Lung (tissue), 12 donors: ENCODE data around the gene SNAI1. TPM values are rescaled to one million over a fixed set of nuclear protein-coding genes. Genes with fewer than 3 reads are reported as not detected.

Experiments used
- ATAC-seq: fragments of 200-7000 bp; cut with Tn5 transposase; one replicate; pipeline ENCODE4 v1.9.1; 2020; ENCODE audit warnings: moderate number of reproducible peaks; ENCODE audit not compliant: insufficient read depth, low FRiP score
- DNase-seq, 3 donors: peaks; one replicate each; pipeline ENCODE4 v3.0.0-alpha.2; 2013 to 2017
- H3K27ac ChIP-seq, 2 donors: one replicate each; pipeline ENCODE4 v1.5.1; 2013; ENCODE audit warnings: mild to moderate bottlenecking in 2 of 2, moderate library complexity in 2 of 2, control low read depth in 1 of 2, inconsistent platforms in 1 of 2, low read depth in 1 of 2, low read length in 1 of 2
- H3K27me3 ChIP-seq, 3 donors: one replicate each; pipeline ENCODE4 v1.5.1; 2013; ENCODE audit warnings: low read length in 2 of 3; ENCODE audit not compliant: control insufficient read depth in 3 of 3, insufficient read depth in 3 of 3
- H3K36me3 ChIP-seq, 4 donors: one replicate each; pipeline ENCODE4 v1.5.1; 2013; ENCODE audit warnings: low read length in 4 of 4, mild to moderate bottlenecking in 1 of 4, moderate library complexity in 1 of 4; ENCODE audit not compliant: control insufficient read depth in 4 of 4, insufficient read depth in 4 of 4
- H3K4me1 ChIP-seq, 5 donors: one replicate each; pipeline ENCODE4 v1.5.1; 2013; ENCODE audit warnings: low read length in 5 of 5, mild to moderate bottlenecking in 2 of 5, moderate library complexity in 1 of 5; ENCODE audit not compliant: control insufficient read depth in 5 of 5, insufficient read depth in 5 of 5
- H3K4me3 ChIP-seq: one replicate; pipeline ENCODE4 v1.5.1; 2013; ENCODE audit warnings: mild to moderate bottlenecking, control low read depth, moderate library complexity
- H3K9ac ChIP-seq, 2 donors: one replicate each; pipeline ENCODE4 v1.5.1; 2013; ENCODE audit warnings: low read length in 2 of 2, control low read depth in 1 of 2; ENCODE audit not compliant: insufficient read depth in 1 of 2
- H3K9me3 ChIP-seq, 4 donors: one replicate each; pipeline ENCODE4 v1.5.1; 2013; ENCODE audit warnings: low read length in 3 of 4, mild to moderate bottlenecking in 1 of 4, moderate library complexity in 1 of 4; ENCODE audit not compliant: control insufficient read depth in 4 of 4, insufficient read depth in 3 of 4
- CTCF ChIP-seq: IDR thresholded peaks from 2 replicates; pipeline ENCODE4 v1.5.1; 2012; ENCODE audit warnings: mild to moderate bottlenecking; ENCODE audit errors: control extremely low read depth, extremely low read depth
- WGBS, 2 donors: extraction: QIAGEN DNeasy Blood & Tissue Kit; methylation state at CpG; one replicate each; pipeline ENCODE4 v1.1.7; 2013; 5-methylcytosine and 5-hydroxymethylcytosine counted together
- polyA plus RNA-seq, 2 donors: library from polyadenylated mRNA; stranded (reverse); fragments of 200-250 nt; gene quantifications; one replicate each; pipeline ENCODE4 v1.2.1, GENCODE V29; 2013
- total RNA-seq, 2 donors: library from RNA; depleted of rRNA in 1 of 2; stranded (reverse); fragments of >200 nt in 1 of 2; gene quantifications; one replicate each; pipeline ENCODE4 v1.2.1, GENCODE V29; 2014 to 2021
- donor health status: control.
- donor health status: control.
- donor health status: Bipolar disorder and iron deficiency.
- donor health status: healthy.
- donor health status: DM: yes; HTN: yes; CAD: no.

SNAI1 gene
- total and polyA plus RNA-seq, 4 donors: 0.74 to 12.0 (median 5.4) TPM

GRCh38 chr20:50027611-50028105 lies 44.9 kb downstream of the SNAI1 start:
- Histone ChIP-seq H3K9me3 (no peaks in the 10 kb centered on the region), H3K27me3 (no peaks in the 10 kb centered on the region), H3K36me3 (no peaks in the 10 kb centered on the region), H3K27ac (peak overlapping the region in 1 of 2 donors; percentile 36), H3K4me1 (peaks cover 0 to 21% (median 5%) of the 10 kb centered on the region in 5 donors), H3K9ac (no peak overlapping the region), H3K4me3 (no peak overlapping the region)
- no peak for TF ChIP-seq CTCF
- 49 to 60% methylated on average over 12 of the region's 12 CpGs for WGBS, 2 donors
- DNase-seq (peak; percentile 66 to 83 (median 68)), ATAC-seq (no peak)

DNA sequence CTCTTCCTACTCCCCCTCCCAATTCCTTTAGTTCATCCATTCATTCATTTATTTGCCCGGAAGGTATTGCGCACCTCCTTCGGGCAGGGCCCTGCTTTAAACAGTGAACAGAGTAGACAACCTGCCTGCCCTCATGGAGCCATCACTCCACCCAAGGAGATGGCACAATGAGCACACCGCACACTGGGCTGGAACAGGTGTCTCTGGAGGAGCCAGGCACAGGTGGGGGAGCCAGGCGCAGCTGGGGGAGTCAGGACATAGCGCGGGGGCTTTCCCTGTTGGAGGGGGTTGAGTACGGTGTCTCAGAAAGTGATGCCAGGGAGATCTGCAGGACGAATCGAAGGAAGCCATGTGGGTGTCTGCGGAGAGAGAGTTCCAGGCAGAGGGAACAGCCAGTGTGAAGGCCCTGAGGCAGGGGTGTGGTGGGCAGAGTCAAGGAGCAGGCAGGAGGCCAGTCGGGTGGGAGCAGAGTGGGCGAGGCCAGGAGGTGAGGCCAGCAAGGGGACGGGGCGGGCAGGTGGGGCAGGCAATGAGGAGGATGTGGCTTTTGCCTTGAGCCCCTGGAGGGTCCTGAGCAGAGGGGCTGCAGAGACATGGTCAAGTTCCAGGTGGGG lies 46.4 kb downstream of the SNAI1 start:
- Histone ChIP-seq H3K27me3 (no peaks in the 10 kb centered on the region), H3K9ac (no peak overlapping the region), H3K36me3 (no peaks in the 10 kb centered on the region), H3K4me1 (peaks cover 0 to 21% (median 5%) of the 10 kb centered on the region in 5 donors), H3K27ac (peak overlapping the region in 1 of 2 donors; percentile 23), H3K9me3 (no peaks in the 10 kb centered on the region), H3K4me3 (no peak overlapping the region)
- DNase-seq (no peak), ATAC-seq (no peak)
- 94 to 97% methylated on average over 14 to 15 of the region's 15 CpGs for WGBS, 2 donors
- TF ChIP-seq CTCF: no peak

DNA sequence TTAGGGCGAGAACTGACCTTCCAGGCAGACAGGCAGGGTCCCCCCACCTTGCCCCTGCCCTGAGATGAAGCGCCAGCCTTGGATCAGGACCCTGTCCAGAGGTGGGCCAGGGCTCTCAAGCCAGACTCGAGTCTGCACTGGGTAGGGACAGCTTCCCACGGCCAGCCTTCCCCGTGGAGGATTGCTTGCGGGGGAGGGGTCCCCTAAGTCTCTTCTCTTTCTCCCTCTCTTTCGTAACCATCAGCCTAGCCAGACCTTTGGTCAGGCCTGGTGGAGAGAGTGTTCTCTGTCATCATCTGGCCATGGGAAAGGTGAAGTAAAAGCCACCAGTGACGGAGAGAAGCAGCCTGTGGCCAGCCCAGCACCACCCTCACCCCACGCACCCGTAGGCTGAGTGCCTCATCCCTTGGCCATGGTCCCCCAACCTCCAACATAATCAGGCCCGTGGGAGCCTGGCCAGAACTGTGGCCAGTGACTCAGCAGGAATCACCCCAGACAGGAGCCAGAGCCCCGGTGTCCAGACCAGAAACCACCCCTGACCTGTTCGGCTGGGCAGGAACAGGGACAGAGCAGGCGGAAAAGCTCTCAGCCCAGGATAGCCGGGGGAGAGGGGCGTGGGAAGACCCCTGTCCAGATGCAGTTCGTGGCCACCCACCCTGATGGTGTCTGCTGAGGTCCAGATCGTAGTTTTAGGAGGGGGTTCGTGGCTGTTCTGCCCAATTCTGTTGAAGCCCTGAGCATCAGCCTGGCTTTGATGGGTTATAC lies 47.1 kb downstream of the SNAI1 start:
- Histone ChIP-seq H3K9me3 (no peaks in the 10 kb centered on the region), H3K36me3 (no peaks in the 10 kb centered on the region), H3K27ac (peak overlapping the region in 1 of 2 donors; percentile 52), H3K9ac (no peak overlapping the region), H3K4me3 (no peak overlapping the region), H3K4me1 (peaks cover 0 to 21% (median 3%) of the 10 kb centered on the region in 5 donors), H3K27me3 (no peaks in the 10 kb centered on the region)
- TF ChIP-seq CTCF: no peak
- WGBS, 2 donors: 63 to 68% methylated on average over 19 of the region's 19 CpGs
- ATAC-seq: no peak
- no peak for DNase-seq
